Neuronal stem cell (in vitro differentiated cells): Measurements from ENCODE around the gene KRT222. TPM values are rescaled to one million over a fixed set of nuclear protein-coding genes. Genes with fewer than 3 reads are reported as not detected.

Source experiments
- DNase-seq: peaks from one replicate; pipeline ENCODE4 v3.0.0-alpha.2; 2013; ENCODE audit warnings: low spot score
- H2AFZ ChIP-seq: one replicate; pipeline ENCODE4 v1.6.1; 2013; ENCODE audit warnings: mild to moderate bottlenecking, low read length, inconsistent platforms
- H2AK5ac ChIP-seq: 2 replicates; pipeline ENCODE4 v1.6.1; 2013; ENCODE audit warnings: low read depth, mild to moderate bottlenecking, inconsistent platforms, low read length, moderate library complexity, mixed read lengths
- H2BK120ac ChIP-seq: 2 replicates; pipeline ENCODE4 v1.6.1; 2013; ENCODE audit warnings: low read depth, mild to moderate bottlenecking, inconsistent platforms, low read length, moderate library complexity, mixed read lengths
- H2BK12ac ChIP-seq: one replicate; pipeline ENCODE4 v1.6.1; 2013; ENCODE audit warnings: low read length, inconsistent platforms
- H2BK15ac ChIP-seq: 2 replicates; pipeline ENCODE4 v1.6.1; 2013; ENCODE audit warnings: mild to moderate bottlenecking, low read length, inconsistent platforms, mixed read lengths
- H2BK5ac ChIP-seq: one replicate; pipeline ENCODE4 v1.6.1; 2013; ENCODE audit warnings: inconsistent platforms, mild to moderate bottlenecking, low read length, moderate library complexity
- H3K14ac ChIP-seq: one replicate; pipeline ENCODE4 v1.6.1; 2013; ENCODE audit warnings: low read length, inconsistent platforms
- H3K18ac ChIP-seq: 2 replicates; pipeline ENCODE4 v1.6.1; 2013; ENCODE audit warnings: low read length, inconsistent platforms
- H3K23ac ChIP-seq: 2 replicates; pipeline ENCODE4 v1.6.1; 2013; ENCODE audit warnings: low read depth, mild to moderate bottlenecking, mixed read lengths, low read length, inconsistent platforms; ENCODE audit not compliant: poor library complexity
- H3K27ac ChIP-seq: replicated peaks from 3 replicates; pipeline ENCODE4 v1.5.1; 2013; ENCODE audit warnings: low read length, inconsistent platforms
- H3K27me3 ChIP-seq, 3 experiments: 2 replicates each; pipeline ENCODE4 v1.6.1; 2013; ENCODE audit warnings: low read length in 3 of 3, mild to moderate bottlenecking in 2 of 3, inconsistent platforms in 1 of 3, low read depth in 1 of 3, mixed read lengths in 1 of 3, moderate library complexity in 1 of 3; ENCODE audit not compliant: control insufficient read depth in 3 of 3, insufficient read depth in 3 of 3
- H3K36me3 ChIP-seq, 2 donors: replicated peaks in 1 of 2; 2 replicates each; pipeline ENCODE4 v1.6.1; 2013; ENCODE audit warnings: low read length in 2 of 2; ENCODE audit not compliant: control insufficient read depth in 2 of 2, insufficient read depth in 2 of 2
- H3K4ac ChIP-seq: 2 replicates; pipeline ENCODE4 v1.6.1; 2013; ENCODE audit warnings: inconsistent platforms, mild to moderate bottlenecking, low read length, moderate library complexity
- H3K4me1 ChIP-seq, 2 donors: 1 replicate in 1 of 2; 2 replicates in 1 of 2; pipeline ENCODE4 v1.6.1; 2013; ENCODE audit warnings: low read length in 2 of 2, low read depth in 1 of 2; ENCODE audit not compliant: control insufficient read depth in 2 of 2, insufficient read depth in 1 of 2
- H3K4me2 ChIP-seq: one replicate; pipeline ENCODE4 v1.6.1; 2013; ENCODE audit warnings: mild to moderate bottlenecking, low read length, inconsistent platforms; ENCODE audit not compliant: insufficient read depth, poor library complexity, severe bottlenecking
- H3K4me3 ChIP-seq, 2 donors: 2 replicates each; pipeline ENCODE4 v1.5.1; 2013; ENCODE audit warnings: low read length in 2 of 2, mild to moderate bottlenecking in 2 of 2, inconsistent platforms in 1 of 2, moderate library complexity in 1 of 2
- H3K79me1 ChIP-seq: one replicate; pipeline ENCODE4 v1.6.1; 2013; ENCODE audit warnings: low read depth, mild to moderate bottlenecking, inconsistent platforms, low read length, moderate library complexity
- H3K9ac ChIP-seq: one replicate; pipeline ENCODE4 v1.6.1; 2013; ENCODE audit warnings: mild to moderate bottlenecking, low read depth, low read length, inconsistent platforms; ENCODE audit not compliant: poor library complexity
- H3K9me3 ChIP-seq, 2 donors: replicated peaks in 1 of 2; 2 replicates each; pipeline versions ENCODE3 to v1.6.1; 2013; ENCODE audit warnings: low read length in 2 of 2, mild to moderate bottlenecking in 2 of 2, inconsistent platforms in 1 of 2, low read depth in 1 of 2, mixed read lengths in 1 of 2, moderate library complexity in 1 of 2; ENCODE audit not compliant: control insufficient read depth in 2 of 2, insufficient read depth in 1 of 2
- H4K8ac ChIP-seq: one replicate; pipeline ENCODE4 v1.6.1; 2013; ENCODE audit warnings: low read depth, mild to moderate bottlenecking, inconsistent platforms, low read length, moderate library complexity
- H4K91ac ChIP-seq: one replicate; pipeline ENCODE4 v1.6.1; 2013; ENCODE audit warnings: low read length, low read depth, mild to moderate bottlenecking, inconsistent platforms; ENCODE audit not compliant: poor library complexity
- WGBS, 2 donors: extraction: QIAGEN DNeasy Blood & Tissue Kit; methylation state at CpG; one replicate each; pipeline ENCODE4 v1.1.7; 2013; ENCODE audit warnings: missing lambda C conversion rate in 2 of 2, mixed read lengths in 1 of 2; ENCODE audit not compliant: insufficient read length in 2 of 2, insufficient replicate concordance in 1 of 2; ENCODE audit errors: extremely low coverage in 2 of 2; 5-methylcytosine and 5-hydroxymethylcytosine counted together
- polyA plus RNA-seq, 2 experiments: library from polyadenylated mRNA; stranded (reverse); fragments of 200-250 nt; gene quantifications; one replicate each; pipeline ENCODE4 v1.2.3, GENCODE V29; 2013

Gene KRT222
- 0.07 TPM for polyA plus RNA-seq (2013, experiment 1 of 2)
- 0.21 TPM for polyA plus RNA-seq (2013, experiment 2 of 2)

DNA sequence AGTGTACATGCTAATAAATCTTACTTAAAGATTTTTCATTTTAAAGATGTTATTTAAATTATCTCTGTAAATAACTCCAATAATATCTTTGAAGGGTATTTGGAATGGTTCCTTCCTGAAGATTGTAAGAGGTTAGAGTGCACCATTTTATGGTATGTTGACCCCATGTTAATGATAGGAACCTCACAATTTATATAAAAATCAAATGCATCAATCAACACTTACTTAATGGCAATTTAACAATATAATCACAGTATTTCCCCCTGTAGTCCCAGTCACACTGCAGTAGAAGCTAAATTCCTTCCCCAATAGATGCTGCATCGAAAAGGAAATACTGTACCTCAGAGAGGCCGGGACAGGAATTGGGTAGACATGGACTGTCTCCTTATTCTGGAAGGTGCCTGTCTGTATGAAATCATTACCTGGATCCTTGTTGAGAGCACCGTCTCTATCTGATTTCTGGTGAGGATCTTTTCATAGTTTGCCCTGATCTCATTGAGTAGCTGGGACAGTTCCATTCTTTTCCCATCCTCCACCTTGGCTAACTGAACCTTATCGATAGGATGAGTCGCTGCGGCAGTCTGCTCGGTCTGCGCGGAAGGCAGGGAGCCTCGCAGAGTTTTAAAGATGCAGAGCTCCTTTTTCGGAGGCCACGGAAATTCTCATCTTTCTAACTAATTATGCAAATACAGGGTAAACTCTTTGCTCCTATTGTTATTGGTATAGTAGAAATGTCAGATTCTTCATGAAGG, at the start of gene KRT222:
Gene KRT222 (minus strand): TSS at position 596 of the 752 bp plus-strand sequence. CDS start 78 bp downstream, at position 518.
- Histone ChIP-seq H3K14ac (no peak within 1 kb of the TSS), H3K9ac (no peak within 1 kb of the TSS), H2AK5ac (no peak within 1 kb of the TSS), H3K4me1 (peaks cover 0 to 3% of the 10 kb centered on the region in 2 donors), H3K27me3 (peaks cover 0 to 61% (median 0%) of the 10 kb centered on the region in 3 experiments), H2BK12ac (no peak within 1 kb of the TSS), H2BK120ac (no peak within 1 kb of the TSS), H3K9me3 (no peaks in the 10 kb centered on the region), H4K91ac (no peak within 1 kb of the TSS), H2BK5ac (no peak within 1 kb of the TSS), H3K36me3 (no peaks in the 10 kb centered on the region), H4K8ac (no peak within 1 kb of the TSS), H3K4ac (no peak within 1 kb of the TSS), H2BK15ac (no peak within 1 kb of the TSS), H2AFZ (peak within 1 kb of the TSS; percentile 62), H3K4me3 (no peak within 1 kb of the TSS), H3K79me1 (no peaks in the 10 kb centered on the region), H3K18ac (no peak within 1 kb of the TSS), H3K27ac (no peak within 1 kb of the TSS), H3K23ac (no peak within 1 kb of the TSS), H3K4me2 (peak within 1 kb of the TSS; percentile 49)
- WGBS, 2 donors = no CpG with 5 or more reads among the region's 12 CpGs
- no peak for DNase-seq

DNA sequence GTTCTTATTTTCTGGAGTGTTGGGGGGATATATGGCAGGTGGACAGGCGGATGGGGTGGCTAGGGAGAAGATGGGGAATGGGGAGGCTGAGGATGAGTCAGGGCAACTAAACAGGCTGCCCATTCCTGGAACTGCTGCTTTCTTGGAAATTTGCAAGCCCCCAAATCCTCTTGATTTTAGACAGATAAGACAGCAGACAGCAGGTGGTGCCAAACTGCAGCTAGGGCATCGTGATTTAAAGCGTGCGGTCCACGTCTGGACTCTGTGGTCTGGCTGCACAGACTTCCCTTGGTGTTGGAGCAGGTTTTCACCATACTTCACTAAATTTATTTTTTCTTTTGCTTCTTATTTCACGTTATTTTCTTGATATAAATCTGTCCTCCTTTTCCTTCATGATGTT, 49.5 kb upstream of the KRT222 start:
- no peak for DNase-seq
- Histone ChIP-seq H3K14ac (no peak overlapping the region), H3K18ac (no peak overlapping the region), H3K4me2 (no peak overlapping the region), H2BK12ac (no peak overlapping the region), H3K23ac (no peak overlapping the region), H3K4me1 (no peaks in the 10 kb centered on the region), H3K9me3 (no peaks in the 10 kb centered on the region), H2BK15ac (no peak overlapping the region), H3K79me1 (no peaks in the 10 kb centered on the region), H3K9ac (no peak overlapping the region), H2AK5ac (no peak overlapping the region), H4K8ac (no peak overlapping the region), H3K27me3 (peaks cover 0 to 9% (median 0%) of the 10 kb centered on the region in 3 experiments), H3K4me3 (no peak overlapping the region), H3K27ac (no peak overlapping the region), H4K91ac (no peak overlapping the region), H2BK5ac (no peak overlapping the region), H3K36me3 (no peaks in the 10 kb centered on the region), H3K4ac (no peak overlapping the region), H2BK120ac (no peak overlapping the region), H2AFZ (no peak overlapping the region)
- 100% methylated on average over 1 of the region's 6 CpGs; no CpG with 5 or more reads in 1 of the 2 donors for WGBS, 2 donors

DNA sequence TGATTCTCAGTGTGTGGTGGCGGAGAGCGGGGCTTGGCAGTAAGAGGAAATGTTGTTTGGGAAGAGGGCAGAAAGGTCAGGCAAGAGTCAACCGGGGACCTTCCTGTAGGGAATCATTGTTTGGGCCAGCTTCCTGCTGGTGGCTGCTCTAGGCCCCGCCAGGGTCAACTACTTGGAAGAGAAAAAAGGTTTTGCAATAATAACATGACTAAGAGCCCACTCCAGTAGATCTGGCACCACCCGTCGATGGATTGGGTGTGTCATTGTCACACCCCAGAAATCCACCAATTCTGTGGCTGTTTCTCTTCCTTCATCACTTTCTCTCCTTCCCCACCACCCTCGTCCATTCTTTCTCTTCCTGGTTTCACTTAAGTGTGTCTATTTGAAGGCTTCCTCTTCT, 42.8 kb upstream of the KRT222 start:
- no peaks in the 10 kb centered on the region for H3K36me3 ChIP-seq
- no peak overlapping the region for H3K18ac ChIP-seq
- H4K8ac ChIP-seq = no peak overlapping the region
- no peak overlapping the region for H3K4me2 ChIP-seq
- H3K27ac ChIP-seq = no peak overlapping the region
- H2BK120ac ChIP-seq = no peak overlapping the region
- no CpG with 5 or more reads among the region's 7 CpGs for WGBS, 2 donors
- no peak overlapping the region for H2BK15ac ChIP-seq
- H3K4me1 ChIP-seq = peaks cover 3 to 4% of the 10 kb centered on the region in 2 donors
- H3K4me3 ChIP-seq = no peak overlapping the region
- no peak overlapping the region for H3K4ac ChIP-seq
- no peak overlapping the region for H3K14ac ChIP-seq
- H2BK5ac ChIP-seq = no peak overlapping the region
- no peak overlapping the region for H4K91ac ChIP-seq
- no peak overlapping the region for H3K9ac ChIP-seq
- H2AFZ ChIP-seq = no peak overlapping the region
- no peak for DNase-seq
- no peak overlapping the region for H3K23ac ChIP-seq
- H3K9me3 ChIP-seq = no peaks in the 10 kb centered on the region
- H2AK5ac ChIP-seq = no peak overlapping the region
- no peaks in the 10 kb centered on the region for H3K79me1 ChIP-seq
- H2BK12ac ChIP-seq = no peak overlapping the region
- H3K27me3 ChIP-seq = peaks cover 0 to 14% (median 0%) of the 10 kb centered on the region in 3 experiments

- H2BK5ac ChIP-seq = no peak overlapping the region
- H3K9ac ChIP-seq = no peak overlapping the region
- H2BK120ac ChIP-seq = no peak overlapping the region
- H3K36me3 ChIP-seq = no peaks in the 10 kb centered on the region
- no peak overlapping the region for H2AFZ ChIP-seq
- WGBS, 2 donors = no CpG with 5 or more reads among the region's 4 CpGs
- no peak overlapping the region for H3K4me3 ChIP-seq
- no peak overlapping the region for H3K4me2 ChIP-seq
- no peak overlapping the region for H2AK5ac ChIP-seq
- no peak overlapping the region for H3K23ac ChIP-seq
- peaks cover 3 to 4% of the 10 kb centered on the region in 2 donors for H3K4me1 ChIP-seq
- no peak overlapping the region for H3K27ac ChIP-seq
- H2BK12ac ChIP-seq = no peak overlapping the region
- H3K9me3 ChIP-seq = no peaks in the 10 kb centered on the region
- H3K27me3 ChIP-seq = peaks cover 0 to 11% (median 0%) of the 10 kb centered on the region in 3 experiments
- DNase-seq = no peak
- H3K4ac ChIP-seq = no peak overlapping the region
- H4K8ac ChIP-seq = no peak overlapping the region
- no peak overlapping the region for H3K18ac ChIP-seq
- no peak overlapping the region for H2BK15ac ChIP-seq
- no peak overlapping the region for H4K91ac ChIP-seq
- H3K79me1 ChIP-seq = no peaks in the 10 kb centered on the region
- H3K14ac ChIP-seq = no peak overlapping the region
These were observed 40.6 kb upstream of the KRT222 start for GRCh38 chr17:40705584-40705983.
